Kidney tubule cell (primary cell): ENCODE data around the gene CXCL12.

Experiments
- DNase-seq: peaks from one replicate; pipeline ENCODE4 v3.0.0-alpha.2; 2018; ENCODE audit warnings: low spot score

Gene CXCL12

GRCh38 chr10:44384601-44385025 is 284 bp downstream of the CXCL12 start:
- DNase-seq = peak; percentile 6

GRCh38 chr10:44383749-44384600 is 922 bp downstream of the CXCL12 start:
- DNase-seq = peak; percentile 16

- no peak for DNase-seq
Observed at GRCh38 chr10:44382981-44383748, 1.7 kb downstream of the CXCL12 start.

DNA sequence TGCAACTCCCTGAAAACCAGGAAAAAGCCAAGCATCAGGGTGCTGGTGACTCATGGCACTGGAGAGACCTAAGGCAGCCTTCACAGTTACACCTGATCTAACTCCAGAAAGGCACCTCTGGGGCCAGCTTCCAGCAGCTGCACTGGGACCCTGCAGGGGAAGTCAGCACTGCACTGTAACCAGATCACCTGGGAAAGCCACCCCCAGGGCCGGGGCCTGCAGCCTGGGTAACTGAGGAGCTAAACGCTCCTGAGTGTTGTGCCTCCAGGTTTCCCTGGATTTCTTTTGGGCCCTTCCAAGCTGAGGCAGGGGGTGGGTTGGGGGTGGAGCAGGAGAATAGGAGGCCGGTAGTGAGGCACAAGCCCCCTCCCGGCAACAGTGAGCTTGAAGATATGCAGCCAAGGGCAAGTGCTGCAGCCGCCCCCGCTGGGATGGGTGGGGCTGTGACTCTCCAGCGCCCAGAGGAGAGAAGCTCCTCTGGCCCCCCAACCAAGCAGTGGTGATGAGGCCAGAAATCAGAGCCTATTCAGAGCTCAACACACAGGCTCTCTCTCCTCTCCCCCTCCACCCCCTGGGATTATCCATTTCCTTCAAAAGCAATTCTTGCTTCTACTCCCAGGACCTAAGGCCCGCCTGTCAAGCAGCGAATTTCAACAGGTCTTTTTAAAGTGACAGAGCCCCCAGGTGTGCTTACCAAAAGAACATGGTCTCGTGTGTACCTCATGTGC is 2.6 kb downstream of the CXCL12 start:
- DNase-seq = peak; percentile 14

DNA sequence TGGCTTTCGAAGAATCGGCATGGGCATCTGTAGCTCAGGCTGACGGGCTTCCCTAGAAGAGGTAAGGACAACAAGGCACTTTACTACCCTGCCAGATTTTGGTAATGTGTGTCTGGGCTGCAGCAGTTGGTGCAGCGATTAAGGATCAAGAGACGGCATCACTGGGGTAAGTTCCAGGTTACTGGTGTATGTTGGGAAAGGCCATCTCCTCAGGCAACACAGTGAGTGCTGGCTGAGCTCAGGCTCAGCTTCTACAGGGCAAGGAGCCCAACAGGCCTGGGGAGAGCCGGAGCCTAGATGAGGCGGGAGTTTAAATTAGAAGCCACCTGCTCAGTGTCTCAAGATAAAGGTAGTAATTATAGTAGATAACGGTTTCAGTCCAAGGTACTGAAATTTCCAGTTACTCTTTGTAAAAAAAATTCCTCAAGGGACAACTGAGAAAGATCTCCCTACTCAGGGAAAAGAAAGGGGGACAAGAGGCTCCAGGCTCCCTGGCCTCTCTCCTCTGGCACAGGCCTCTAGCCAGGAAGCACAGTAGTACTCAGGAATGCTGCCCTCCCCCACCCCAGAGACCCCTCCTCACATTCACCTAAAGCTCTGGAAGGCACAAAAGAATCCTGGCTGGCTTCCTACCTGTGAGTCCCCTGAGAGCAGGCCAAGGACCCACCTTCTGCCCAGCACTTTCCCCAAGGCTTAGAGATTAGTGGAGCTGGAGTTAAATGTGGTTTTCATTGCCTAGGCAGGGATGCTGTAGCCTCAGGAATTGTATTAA is 3.9 kb downstream of the CXCL12 start:
- DNase-seq = no peak

DNA sequence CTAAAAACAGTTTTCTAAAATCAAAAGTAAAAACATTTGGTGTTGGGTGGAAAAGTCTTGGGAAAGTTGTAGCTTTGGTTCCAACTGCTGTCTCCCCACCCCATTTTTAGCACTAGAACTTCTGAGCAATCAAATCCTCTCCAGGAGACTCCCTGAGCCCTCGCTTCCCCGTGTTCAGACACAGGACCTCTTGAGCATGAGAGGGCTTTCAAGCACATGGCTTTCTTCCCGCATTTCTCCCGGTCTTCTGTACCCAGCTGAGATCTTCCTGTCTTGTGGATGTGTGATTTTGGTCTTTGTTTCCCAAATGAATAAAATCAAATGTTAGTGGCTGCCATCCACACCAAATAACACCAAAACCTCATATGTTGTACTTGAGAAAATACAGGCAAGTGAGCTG is 5.0 kb downstream of the CXCL12 start:
- no peak for DNase-seq

GRCh38 chr10:44378626-44379025 is 6.3 kb downstream of the CXCL12 start:
- no peak for DNase-seq

DNA sequence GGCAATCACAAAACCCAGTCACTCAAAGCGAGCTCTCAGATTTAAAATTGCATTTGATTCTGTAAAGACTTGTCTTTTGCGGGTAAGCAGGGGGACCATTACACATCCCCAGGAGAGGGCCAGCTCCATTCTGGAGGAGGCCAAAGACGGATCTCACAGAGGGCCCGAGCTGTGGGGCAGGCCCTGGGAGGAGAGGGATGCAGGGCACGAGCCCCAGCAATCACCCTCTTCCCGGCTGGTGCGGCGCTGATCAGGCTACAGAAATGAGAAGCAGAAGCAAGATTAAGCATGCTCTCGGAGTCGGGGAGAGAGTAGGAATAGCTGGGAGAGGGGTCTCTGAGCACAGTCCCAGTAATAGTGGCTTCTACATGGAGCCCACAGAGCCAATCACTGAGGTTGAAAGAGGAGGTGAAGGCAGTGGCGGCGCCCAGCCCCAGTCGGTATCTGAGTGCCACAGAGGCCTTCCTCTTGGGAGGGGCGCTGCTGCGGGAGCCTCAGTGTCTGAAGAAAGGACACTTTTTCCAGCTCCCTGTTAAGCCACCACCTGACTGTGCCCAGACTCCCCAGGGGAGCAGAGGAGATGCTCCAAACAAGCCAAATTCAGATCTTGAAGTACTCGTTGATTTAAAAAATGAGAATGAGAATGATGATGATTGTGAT is 7.1 kb downstream of the CXCL12 start:
- no peak for DNase-seq

DNA sequence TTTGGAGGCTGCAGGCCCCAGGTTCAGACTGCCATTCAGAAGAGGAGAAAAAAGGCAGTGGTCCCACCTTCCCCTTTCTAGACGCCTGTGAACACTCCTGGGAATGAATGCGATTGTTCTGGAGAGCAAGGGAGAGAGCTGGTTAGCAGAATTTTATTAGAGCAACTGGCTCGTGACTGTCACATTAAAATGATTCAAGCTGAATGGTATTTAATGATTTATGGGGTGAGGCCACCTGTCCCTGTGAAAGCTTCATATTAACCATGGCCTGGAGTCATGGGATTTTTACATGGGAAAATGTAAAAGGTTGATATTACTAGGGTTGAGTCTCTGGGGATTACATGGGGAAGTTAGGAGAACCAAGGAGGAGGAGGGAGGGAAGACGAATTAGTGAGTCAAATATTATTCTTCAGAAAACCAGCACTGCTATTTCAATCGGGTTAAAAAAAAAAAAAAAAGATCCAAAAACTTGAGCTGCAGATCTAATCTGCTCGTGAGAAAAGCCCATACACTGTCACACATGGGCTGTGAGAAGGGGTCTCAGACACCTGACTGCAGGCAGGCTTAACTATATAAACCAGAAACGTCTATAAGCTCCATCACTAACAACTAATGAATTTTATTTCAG is 8.3 kb downstream of the CXCL12 start:
- peak; percentile 39 for DNase-seq

- no peak for DNase-seq
Observed at GRCh38 chr10:44374155-44374554, 10.7 kb downstream of the CXCL12 start.

- no peak for DNase-seq
Observed at GRCh38 chr10:44373341-44373995, 11.4 kb downstream of the CXCL12 start.

GRCh38 chr10:44372181-44372580 is 12.7 kb downstream of the CXCL12 start:
- DNase-seq = no peak

DNA sequence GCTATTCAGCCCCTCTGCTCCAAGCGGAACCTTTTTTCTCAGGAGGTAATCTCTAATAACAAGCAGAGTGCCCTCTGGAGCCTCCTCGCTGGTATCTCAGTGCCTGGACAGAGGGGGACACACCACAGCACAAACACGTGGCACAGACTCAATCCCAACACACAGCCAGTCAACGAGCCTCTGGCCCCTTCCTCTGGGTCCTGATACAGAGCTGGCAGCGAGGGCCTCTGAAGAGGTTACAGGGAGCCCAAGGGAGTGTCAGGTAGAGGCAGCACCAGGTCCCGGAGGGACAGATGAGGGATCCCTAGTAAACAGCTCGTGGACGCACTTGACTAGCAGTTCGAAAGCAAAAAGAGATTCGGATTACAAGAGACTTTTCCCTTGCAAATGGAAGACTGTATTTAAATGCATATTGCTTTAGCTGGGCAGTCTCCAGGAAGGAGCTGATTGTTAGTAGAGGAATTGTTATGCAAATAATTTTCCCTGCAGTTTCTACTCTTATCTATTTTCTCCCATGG is 14.1 kb downstream of the CXCL12 start:
- DNase-seq = no peak

DNA sequence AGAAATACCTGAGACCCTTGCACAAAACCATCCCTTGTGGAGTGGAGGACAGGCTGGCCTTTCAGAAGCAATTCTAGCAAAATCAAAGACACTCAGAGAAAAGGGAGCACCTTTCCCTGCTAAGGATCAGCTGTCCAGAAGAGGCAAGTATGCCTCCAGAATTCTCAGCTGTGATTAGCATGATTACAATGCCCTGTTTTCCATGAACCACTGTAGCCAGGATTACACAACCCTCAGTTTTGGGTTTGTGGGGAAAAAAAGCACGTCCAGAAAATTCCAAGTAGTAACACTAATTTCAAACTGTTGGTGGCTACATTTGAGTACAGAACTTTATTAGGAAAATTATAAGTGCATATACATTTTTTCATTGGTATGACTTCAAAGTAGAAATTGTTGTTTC is 15.0 kb downstream of the CXCL12 start:
- no peak for DNase-seq

DNA sequence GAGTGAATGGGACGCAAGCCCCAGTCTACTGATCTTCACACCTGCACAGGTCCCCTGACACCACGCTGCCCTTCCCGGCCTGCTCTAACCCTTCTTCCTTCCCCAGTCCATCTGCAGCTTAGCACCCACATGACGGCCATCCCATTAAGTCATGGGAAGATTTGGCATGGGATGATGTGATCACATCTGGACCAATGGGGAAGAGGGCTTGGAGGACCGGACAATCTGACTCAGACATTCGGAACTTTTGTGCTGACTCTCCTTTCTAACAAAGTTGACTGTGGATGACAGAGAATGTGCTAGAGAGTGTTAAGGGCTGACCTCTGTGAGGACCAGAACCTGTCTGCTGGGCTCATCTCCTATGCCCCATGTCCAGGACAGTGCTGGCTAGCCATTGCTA is 15.6 kb downstream of the CXCL12 start:
- DNase-seq = no peak

- no peak for DNase-seq
Observed at GRCh38 chr10:44368637-44369036, 16.3 kb downstream of the CXCL12 start.

GRCh38 chr10:44366941-44367630 is 17.8 kb downstream of the CXCL12 start:
- peak; percentile 44 for DNase-seq

GRCh38 chr10:44364566-44364965 is 20.3 kb downstream of the CXCL12 start:
- no peak for DNase-seq

GRCh38 chr10:44363716-44364115 is 21.2 kb downstream of the CXCL12 start:
- no peak for DNase-seq
